VCaP (cell line): ENCODE results near the gene CLEC10A.

ENCODE experiments used
- H3K27ac ChIP-seq: fragments of 450-650 bp; 2 replicates; pipeline ENCODE4 v1.5.1; 2017
- TF ChIP-seq, protein P1 (sequence below): fragments of 450-650 bp; conservative IDR thresholded peaks from 2 replicates; pipeline ENCODE4 v1.5.1; 2017; ENCODE audit warnings: mild to moderate bottlenecking, moderate library complexity

Gene CLEC10A

GRCh38 chr17:7111784-7112509 is 31.9 kb upstream of the CLEC10A start:
- H3K27ac ChIP-seq = no peak overlapping the region
- TF ChIP-seq, protein P1, sequence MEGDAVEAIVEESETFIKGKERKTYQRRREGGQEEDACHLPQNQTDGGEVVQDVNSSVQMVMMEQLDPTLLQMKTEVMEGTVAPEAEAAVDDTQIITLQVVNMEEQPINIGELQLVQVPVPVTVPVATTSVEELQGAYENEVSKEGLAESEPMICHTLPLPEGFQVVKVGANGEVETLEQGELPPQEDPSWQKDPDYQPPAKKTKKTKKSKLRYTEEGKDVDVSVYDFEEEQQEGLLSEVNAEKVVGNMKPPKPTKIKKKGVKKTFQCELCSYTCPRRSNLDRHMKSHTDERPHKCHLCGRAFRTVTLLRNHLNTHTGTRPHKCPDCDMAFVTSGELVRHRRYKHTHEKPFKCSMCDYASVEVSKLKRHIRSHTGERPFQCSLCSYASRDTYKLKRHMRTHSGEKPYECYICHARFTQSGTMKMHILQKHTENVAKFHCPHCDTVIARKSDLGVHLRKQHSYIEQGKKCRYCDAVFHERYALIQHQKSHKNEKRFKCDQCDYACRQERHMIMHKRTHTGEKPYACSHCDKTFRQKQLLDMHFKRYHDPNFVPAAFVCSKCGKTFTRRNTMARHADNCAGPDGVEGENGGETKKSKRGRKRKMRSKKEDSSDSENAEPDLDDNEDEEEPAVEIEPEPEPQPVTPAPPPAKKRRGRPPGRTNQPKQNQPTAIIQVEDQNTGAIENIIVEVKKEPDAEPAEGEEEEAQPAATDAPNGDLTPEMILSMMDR = no peak

- H3K27ac ChIP-seq = no peak overlapping the region
- TF ChIP-seq, protein P1 = no peak
These were observed 30.7 kb upstream of the CLEC10A start for GRCh38 chr17:7110617-7111306.

DNA sequence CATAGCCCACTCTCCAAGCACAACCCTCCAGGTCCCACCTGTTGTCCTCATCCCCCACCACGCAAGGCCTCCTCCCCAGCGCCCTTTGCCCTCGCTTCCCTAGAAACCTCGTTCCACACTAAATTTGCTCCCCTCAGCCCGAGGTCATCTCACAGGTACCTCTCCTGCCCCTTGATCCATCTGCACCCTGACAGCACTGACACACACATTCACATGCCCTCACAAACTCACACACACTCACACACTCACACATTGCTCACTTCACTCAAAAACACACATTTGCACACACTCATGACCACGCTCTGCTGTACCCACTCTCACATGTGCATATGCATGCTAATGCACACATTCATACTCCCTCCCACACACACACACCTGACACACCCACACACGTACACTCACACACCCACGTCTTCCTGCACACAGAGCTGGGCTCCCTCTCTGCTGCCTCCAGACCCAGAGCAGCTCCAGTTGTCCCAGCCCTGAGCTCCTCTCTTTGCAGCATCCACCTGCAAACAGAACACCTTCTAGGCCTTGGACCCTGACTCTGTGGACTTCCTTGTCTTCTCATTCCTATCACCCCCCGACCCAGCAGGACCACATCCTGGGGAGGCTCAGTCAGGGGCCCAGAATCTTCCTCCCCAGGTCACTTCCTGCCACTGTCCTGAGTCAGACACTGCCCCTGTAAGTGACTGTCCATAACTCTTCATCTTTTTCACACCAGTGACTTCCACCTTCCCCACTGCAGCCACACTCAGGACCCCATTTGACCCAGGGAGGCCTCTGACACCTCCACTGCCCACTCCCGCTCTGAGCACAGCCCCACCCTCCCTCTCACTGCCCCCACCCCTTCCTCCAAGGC is 29.6 kb upstream of the CLEC10A start:
- no peak overlapping the region for H3K27ac ChIP-seq
- TF ChIP-seq, protein P1 = no peak

GRCh38 chr17:7108981-7109380 is 28.9 kb upstream of the CLEC10A start:
- no peak overlapping the region for H3K27ac ChIP-seq
- TF ChIP-seq, protein P1 = no peak

GRCh38 chr17:7108560-7108925 is 28.5 kb upstream of the CLEC10A start:
- TF ChIP-seq, protein P1 = no peak
- H3K27ac ChIP-seq = no peak overlapping the region

DNA sequence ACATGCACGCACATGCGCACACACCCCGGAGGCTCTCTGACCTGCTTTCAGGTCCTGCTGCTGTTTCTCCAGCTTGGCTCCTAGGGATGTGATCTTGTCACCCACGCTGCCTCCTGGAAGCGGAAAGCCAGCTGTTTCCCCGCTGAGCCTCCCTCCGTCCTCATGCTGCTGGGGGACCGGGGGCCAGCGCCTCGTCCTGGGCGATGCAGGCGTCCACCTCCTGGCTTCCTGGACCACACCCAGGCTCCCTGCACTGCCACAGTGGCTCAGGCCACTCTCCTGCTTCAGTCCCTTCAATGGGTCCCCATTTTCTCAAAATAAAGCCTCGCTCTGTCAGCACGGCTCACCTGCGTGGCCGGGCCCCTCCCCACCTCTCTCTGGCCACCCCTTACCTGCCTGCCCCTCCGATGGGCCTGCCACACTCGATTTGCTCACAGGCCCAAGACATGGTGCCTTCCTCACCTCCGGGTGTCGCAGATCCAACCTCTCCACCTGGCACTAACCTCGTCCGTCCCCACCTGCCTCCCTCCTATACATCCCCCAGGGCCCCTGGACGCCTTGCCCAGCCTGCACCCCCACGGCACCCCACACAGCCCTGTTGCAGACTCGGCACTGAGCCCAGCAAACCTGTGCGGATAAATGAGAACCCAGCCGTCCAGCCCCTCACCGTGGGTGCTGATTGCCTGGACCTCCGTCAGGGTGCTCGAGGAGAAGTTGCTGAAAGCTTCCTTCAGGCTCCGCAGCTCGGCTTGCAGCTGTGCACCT is 27.9 kb upstream of the CLEC10A start:
- H3K27ac ChIP-seq = no peak overlapping the region
- TF ChIP-seq, protein P1 = no peak
